ENCODE data around the gene VGLL3.

- TF ChIP-seq EZH2 (IDR thresholded peaks at IDR 0.05) (no peak), POLR2AphosphoS5 (IDR thresholded peaks at IDR 0.05; ENCODE audit: borderline replicate concordance, low read depth, low read length) (no peak)
Observed at GRCh38 chr3:86948822-86949221, 42.1 kb downstream of the VGLL3 start.

Data from SK-N-MC (cell line).